Activated CD4-positive, alpha-beta memory T cell treated with anti-CD3 and anti-CD28 coated beads, Interleukin-2, amount 10 ng/mL, durations not matched to agents 7 days and 5 days (primary cell): ENCODE data around the gene PHF19. TPM values are rescaled to one million over a fixed set of nuclear protein-coding genes. Genes with fewer than 3 reads are reported as not detected.

ENCODE experiments used
- CTCF ChIA-PET: fragments of 350-600 bp; sonication (Branson Sonifier 250); formaldehyde crosslinking; loops from one replicate; lab custom pipeline; 2021; ENCODE audit warnings: antibody characterized with exemption, inconsistent platforms; lab: Charles Lee
- POLR2A ChIA-PET: fragments of 350-600 bp; sonication (Branson Sonifier 250); formaldehyde crosslinking; loops from one replicate; lab custom pipeline; 2021; ENCODE audit warnings: antibody characterized with exemption; lab: Charles Lee
- DNase-seq: peaks from one replicate; pipeline ENCODE4 v3.0.0-alpha.2; 2020
- H3K27ac Mint-ChIP-seq: one replicate; pipeline ENCODE4 v1.8.0; 2021; ENCODE audit warnings: mild to moderate bottlenecking, mixed read lengths
- H3K27me3 Mint-ChIP-seq: one replicate; pipeline ENCODE4 v1.8.0; 2021; ENCODE audit warnings: mixed read lengths
- H3K36me3 Mint-ChIP-seq: one replicate; pipeline ENCODE4 v1.8.0; 2021; ENCODE audit warnings: low read depth, mixed read lengths
- H3K4me1 Mint-ChIP-seq: one replicate; pipeline ENCODE4 v1.8.0; 2021; ENCODE audit warnings: mixed read lengths
- H3K4me3 Mint-ChIP-seq: one replicate; pipeline ENCODE4 v1.8.0; 2021; ENCODE audit warnings: mild to moderate bottlenecking, mixed read lengths
- H3K9me3 Mint-ChIP-seq: one replicate; pipeline ENCODE4 v1.8.0; 2021; ENCODE audit warnings: mixed read lengths
- total RNA-seq, 2 experiments: library from RNA; stranded (reverse); gene quantifications; one replicate each; pipeline ENCODE4 v1.2.3, GENCODE V29; 2021

PHF19 gene
- total RNA-seq, 2 experiments from 2014 or later: 229 TPM

- Mint-ChIP-seq H3K9me3 (peaks cover 37% of the 10 kb centered on the region), H3K27me3 (no peaks in the 10 kb centered on the region), H3K4me3 (no peak overlapping the region), H3K4me1 (no peaks in the 10 kb centered on the region), H3K27ac (no peak overlapping the region), H3K36me3 (peaks cover 37% of the 10 kb centered on the region)
- ChIA-PET CTCF (no interaction called here), POLR2A (no interaction called here)
- DNase-seq: no peak
Observed at GRCh38 chr9:120808931-120809330, 68.1 kb downstream of the PHF19 start.

- Mint-ChIP-seq H3K4me3 (no peak overlapping the region), H3K4me1 (no peaks in the 10 kb centered on the region), H3K27ac (no peak overlapping the region), H3K27me3 (no peaks in the 10 kb centered on the region), H3K9me3 (peaks cover 37% of the 10 kb centered on the region), H3K36me3 (peaks cover 37% of the 10 kb centered on the region)
- no peak for DNase-seq
- ChIA-PET CTCF (no interaction called here), POLR2A (interaction anchor here (1.5 kb wide), 1 partner anchor 15 kb away, joined by 8 read pairs; the partner anchor contains the start of gene FBXW2)
Observed at GRCh38 chr9:120807607-120808379, 69.2 kb downstream of the PHF19 start.

Other genes starting within 250 kb of the PHF19 start
- gene MEGF9, start 162.7 kb downstream of the PHF19 start, total RNA-seq: 10 to 100 TPM; 10.6 TPM
- 10 to 100 TPM; 90.0 to 90.7 TPM for gene FBXW2, start 83.8 kb downstream of the PHF19 start, total RNA-seq
- 10 to 100 TPM; 51.8 to 64.0 TPM for gene PSMD5, start 34.3 kb downstream of the PHF19 start, total RNA-seq
- 10 to 100 TPM; 73.6 to 74.3 TPM for gene TRAF1, start 49.6 kb upstream of the PHF19 start, total RNA-seq
- gene C5, start 173.1 kb upstream of the PHF19 start, total RNA-seq: 1 to 10 TPM; 1.8 to 2.1 TPM
- 10 to 100 TPM; 84.1 to 86.9 TPM for gene CNTRL, start 197.8 kb upstream of the PHF19 start, total RNA-seq